GM19452 (cell line): ENCODE results near the gene ADISSP.

Experiments
- ATAC-seq: cut with Tn5 transposase; IDR thresholded peaks from one replicate; pipeline ENCODE4 v1.9.1; 2021; ENCODE audit not compliant: unreplicated experiment

The ADISSP gene

GRCh38 chr20:3781153-3781910 is 13.8 kb upstream of the ADISSP start, which contains the start of gene SPEF1:
SPEF1 (minus strand) TSS chr20:3781448; CDS start chr20:3781287, 161 bp downstream.
- peak; percentile 52 for ATAC-seq

GRCh38 chr20:3778976-3779375 is 11.4 kb upstream of the ADISSP start:
- ATAC-seq: no peak

- no peak for ATAC-seq
These were observed 10.4 kb upstream of the ADISSP start for GRCh38 chr20:3777716-3778629.

GRCh38 chr20:3777381-3777715 is 9.8 kb upstream of the ADISSP start:
- ATAC-seq: no peak

GRCh38 chr20:3775457-3776108 is 8.0 kb upstream of the ADISSP start:
- no peak for ATAC-seq

GRCh38 chr20:3771552-3772058 is 4.1 kb upstream of the ADISSP start:
- no peak for ATAC-seq

GRCh38 chr20:3768342-3769130 is 983 bp upstream of the ADISSP start:
- ATAC-seq: peak; percentile 31

GRCh38 chr20:3767110-3767426 is 485 bp downstream of the ADISSP start:
- ATAC-seq: no peak

GRCh38 chr20:3766422-3767109 is 987 bp downstream of the ADISSP start:
- ATAC-seq: no peak

GRCh38 chr20:3765171-3765882 is 2.2 kb downstream of the ADISSP start:
- ATAC-seq: no peak

GRCh38 chr20:3764659-3765058 is 2.9 kb downstream of the ADISSP start:
- ATAC-seq: no peak

- ATAC-seq: no peak
These were observed 3.6 kb downstream of the ADISSP start for GRCh38 chr20:3763671-3764601.

GRCh38 chr20:3760655-3761348 is 6.8 kb downstream of the ADISSP start:
- no peak for ATAC-seq

GRCh38 chr20:3759884-3760283 is 7.7 kb downstream of the ADISSP start:
- ATAC-seq: no peak

- no peak for ATAC-seq
These were observed 8.2 kb downstream of the ADISSP start for GRCh38 chr20:3759316-3759823.

GRCh38 chr20:3758566-3758965 is 9.0 kb downstream of the ADISSP start:
- no peak for ATAC-seq

- ATAC-seq: no peak
These were observed 10.3 kb downstream of the ADISSP start for GRCh38 chr20:3757268-3757667.
